Putamen (tissue), 1 donor: ENCODE results near the gene TRIM58.

Source experiments
- DNase-seq: peaks from one replicate; pipeline ENCODE4 v3.0.0-alpha.2; 2016; ENCODE audit warnings: low spot score

Gene TRIM58

DNA sequence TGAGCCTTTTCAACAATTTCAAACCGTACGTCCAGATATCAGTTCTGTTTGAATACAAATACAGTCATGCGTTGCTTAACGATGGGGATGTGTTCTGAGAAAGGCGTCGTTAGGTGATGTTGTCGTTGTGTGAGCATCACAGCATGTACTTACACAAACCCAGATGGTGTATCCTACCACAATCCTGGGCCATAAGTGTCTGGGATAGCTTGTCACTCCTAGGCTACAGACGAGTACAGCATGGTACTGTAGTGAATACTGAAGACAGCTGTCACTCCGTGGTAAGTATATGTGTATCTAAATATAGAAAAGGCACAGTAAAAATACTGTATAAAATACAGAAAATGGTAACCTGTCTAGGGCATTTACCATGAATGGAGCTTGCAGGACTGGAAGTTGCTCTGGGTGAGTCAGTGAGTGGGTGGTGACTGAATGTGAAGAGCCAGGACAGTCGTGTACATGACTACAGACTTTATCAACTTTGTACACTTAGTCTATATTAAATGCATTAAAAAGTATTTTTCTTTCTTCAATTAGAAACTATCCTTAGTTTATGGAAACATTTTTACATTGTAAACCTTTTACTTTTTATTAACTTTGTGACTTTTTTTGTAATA is 27.9 kb downstream of the TRIM58 start:
- DNase-seq: no peak

DNA sequence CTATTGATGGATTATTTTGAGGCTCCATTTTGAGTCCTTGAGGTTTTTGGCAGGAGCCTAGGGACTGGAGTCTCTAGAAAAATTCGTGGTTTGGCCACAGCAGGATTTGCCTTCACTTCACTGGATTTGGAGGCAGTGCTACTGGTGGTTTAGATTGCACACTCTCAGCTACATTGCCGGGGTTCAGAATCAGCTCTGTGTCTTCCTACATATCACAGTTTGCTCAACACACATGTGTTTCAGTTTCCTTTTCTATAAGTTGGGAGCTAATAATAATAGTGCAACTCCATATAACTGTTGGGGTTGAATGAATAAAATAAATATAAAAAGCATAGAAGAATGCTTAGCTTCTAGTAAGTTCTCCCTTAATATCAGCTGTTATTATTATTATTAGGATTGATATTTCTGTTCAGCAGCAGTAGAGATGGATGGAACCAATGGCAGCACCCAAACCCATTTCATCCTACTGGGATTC is 38.2 kb downstream of the TRIM58 start, which contains the start of gene OR2W3:
TSS of gene OR2W3 (plus strand) at position 425 of the 475 bp plus-strand sequence. CDS start at position 425, 0 bp downstream.
- no peak for DNase-seq

DNA sequence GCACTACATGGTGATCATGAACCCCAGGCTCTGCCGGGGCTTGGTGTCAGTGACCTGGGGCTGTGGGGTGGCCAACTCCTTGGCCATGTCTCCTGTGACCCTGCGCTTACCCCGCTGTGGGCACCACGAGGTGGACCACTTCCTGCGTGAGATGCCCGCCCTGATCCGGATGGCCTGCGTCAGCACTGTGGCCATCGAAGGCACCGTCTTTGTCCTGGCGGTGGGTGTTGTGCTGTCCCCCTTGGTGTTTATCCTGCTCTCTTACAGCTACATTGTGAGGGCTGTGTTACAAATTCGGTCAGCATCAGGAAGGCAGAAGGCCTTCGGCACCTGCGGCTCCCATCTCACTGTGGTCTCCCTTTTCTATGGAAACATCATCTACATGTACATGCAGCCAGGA is 39.0 kb downstream of the TRIM58 start:
- DNase-seq: no peak

DNA sequence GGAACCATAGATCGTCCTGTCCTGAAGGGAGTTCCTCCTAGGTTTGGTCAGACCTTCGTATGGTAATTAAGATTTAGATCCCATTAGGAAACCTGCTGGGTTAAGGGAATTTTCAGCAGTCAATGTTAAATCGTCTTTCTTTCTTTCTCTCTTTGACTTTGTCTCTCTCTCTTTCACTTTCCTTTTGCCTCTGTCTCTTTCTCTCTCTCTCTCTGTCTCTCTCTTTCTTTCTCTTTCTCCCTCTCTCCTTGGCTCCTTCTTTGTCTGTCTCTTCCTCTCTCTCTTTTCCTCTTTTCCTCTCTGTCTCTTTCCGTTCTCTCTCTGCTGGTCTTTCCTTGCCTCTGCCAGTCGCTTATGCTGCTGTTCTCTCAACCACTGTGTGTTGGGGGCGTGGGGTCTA is 47.1 kb downstream of the TRIM58 start:
- DNase-seq: no peak

DNA sequence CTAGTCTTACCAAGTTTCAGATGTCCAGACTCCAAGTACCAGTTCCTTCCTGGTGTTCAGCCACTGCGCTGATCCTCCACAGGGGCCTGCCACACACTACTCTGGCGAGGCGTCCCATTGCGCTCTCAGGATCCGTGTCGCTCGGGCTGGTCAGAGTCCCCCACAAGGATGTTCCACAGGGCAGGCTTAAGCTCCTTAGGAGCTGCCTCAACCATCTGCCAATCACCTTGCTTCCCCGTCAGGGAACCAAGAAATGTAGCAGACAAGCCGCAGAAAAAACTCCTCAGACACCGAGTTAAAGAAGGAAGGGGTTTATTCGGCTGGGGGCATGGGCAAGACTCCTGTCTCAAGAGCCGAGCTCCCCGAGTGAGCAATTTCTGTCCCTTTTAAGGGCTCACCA is 48.2 kb downstream of the TRIM58 start:
- no peak for DNase-seq

DNA sequence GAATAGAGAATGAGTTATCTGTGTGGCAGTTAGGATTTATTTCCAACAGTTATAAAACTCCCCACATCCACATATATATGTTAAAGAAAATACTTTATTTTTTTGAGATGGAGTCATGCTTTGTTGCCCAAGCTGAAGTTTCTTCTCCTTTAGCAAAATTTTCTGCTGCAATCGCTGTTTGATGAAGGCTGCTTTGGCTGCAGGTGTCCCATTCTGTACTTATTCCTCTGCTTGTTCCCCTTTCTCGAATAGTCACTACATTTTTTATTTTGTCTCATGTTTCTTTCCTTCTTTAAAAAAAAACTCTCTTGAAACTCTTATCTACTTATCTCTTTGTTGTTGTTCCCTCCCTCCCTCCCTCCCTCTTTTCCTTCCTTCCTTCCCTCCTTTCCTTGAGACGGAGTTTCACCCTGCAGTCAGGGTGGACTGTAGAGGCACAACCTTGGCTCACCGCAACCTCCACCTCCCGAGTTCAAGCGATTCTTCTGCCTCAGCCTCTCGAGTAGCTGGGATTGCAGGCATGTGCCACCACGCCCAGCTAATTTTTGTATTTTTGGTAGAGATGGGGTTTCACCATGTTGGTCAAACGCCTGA is 49.0 kb downstream of the TRIM58 start:
- no peak for DNase-seq

DNA sequence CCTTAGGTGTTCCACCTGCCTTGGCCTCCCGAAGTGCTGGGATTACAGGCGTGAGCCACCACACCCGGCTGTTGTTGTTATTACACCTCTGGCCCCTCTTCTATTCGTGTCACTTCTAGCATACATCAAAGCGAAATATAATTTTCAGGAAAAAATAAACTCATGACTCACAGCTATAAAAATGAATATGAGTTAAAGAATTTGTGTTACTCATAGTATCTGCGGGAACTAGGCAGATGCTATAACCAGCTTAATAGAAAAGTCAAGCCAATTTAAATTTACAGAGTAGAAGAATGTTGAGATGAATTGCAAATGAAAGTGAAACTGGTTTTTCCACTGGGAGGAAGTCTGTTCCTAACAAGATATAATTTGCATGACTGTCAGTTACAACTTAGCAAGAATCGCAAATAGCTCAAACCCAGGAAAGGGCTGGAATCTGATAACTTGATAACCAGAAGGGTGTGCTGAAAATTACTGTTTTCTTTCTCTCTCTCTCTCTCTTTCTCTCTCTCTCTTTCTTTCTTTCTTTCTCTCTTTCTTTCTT is 49.6 kb downstream of the TRIM58 start:
- peak; percentile 2 for DNase-seq

DNA sequence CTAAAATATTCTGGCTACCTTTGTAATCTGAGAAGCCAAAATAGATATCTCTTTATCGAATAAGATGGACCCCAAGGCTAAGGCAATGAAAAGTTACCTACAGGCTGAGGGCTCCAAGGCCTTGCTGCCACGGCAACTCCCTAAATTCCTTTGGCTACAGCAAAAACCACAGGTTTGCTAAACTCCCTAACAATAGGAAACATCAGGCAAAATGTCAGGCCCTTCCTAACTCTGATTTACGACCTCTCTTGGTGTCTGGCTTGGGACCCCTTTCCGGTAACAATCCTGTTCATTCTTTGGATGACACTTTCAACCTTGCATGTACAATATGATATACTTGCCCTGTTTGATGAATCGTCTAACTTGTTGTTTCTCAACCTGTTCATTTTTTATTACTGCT is 51.8 kb downstream of the TRIM58 start:
- DNase-seq: no peak

DNA sequence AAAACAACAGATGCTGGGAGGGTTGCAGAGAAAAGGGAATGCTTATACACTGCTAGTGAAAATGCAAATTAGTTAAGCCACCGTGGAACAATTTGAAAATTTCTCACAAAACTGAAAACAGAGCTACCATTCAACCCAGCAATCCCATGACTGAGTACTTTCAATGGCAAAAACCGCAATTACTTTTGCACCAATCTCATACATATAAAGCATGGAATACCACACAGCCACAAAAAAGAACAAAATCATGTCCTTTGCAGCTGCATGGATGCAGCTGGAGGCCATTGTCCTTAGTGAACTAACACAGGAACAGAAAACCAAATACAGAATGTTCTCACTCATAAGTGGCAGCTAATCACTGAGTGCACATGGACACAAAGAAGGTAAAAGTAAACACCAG is 56.8 kb downstream of the TRIM58 start:
- no peak for DNase-seq

DNA sequence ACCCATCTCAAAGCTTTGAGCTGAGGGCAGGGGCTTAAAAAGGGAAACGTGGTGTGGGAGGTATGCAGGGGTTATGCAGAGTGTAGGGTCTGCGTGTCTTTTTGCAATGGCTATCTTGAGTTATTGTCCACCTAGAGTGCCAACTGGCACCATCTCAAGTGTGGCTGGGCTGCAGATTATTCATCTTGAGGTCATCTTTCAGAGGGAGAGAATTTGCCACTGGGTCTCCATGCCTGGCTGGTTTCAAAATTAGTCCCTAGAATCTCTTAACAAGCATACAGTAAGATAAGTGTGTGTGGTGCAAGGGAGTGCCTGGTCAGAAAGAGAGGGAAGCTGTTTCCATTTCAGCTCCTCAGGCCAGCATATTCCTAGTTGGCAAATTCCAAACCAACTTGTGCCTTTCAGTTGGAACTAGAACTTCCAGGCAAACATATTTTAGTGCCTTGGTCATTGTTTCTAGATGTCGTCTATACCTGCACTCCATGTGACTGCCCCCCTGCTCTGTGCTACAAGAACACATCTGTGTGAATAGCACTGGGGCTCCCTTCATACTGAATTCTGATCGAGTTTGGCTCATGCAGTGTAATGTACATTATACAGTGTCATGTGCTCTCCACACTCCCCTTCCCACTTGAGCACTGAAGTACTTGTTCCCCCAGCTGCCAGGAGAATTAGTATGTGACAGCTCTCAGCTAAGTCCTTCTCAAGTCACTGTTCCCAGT is 58.1 kb downstream of the TRIM58 start:
- no peak for DNase-seq

DNA sequence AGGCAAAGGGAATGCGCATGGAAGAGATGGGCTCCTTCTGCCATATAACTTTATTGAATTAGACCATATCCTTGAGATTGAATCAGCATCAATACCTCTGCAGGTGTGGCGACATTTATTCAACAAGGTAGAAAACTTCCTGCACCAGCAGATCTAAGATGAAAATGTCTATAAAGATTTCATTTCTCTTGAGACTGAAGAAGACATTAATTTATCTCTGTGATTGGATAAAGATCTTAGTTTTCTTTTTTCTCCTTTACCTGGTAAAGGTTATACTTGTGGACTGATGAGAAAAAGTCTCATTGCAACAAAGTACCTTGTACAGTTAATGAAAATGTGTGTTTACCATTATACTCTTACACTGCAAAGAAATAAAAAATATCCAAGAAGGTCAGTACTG is 63.0 kb downstream of the TRIM58 start, which contains the start of gene OR2T8:
TSS of gene OR2T8 (plus strand) at position 301 of the 400 bp plus-strand sequence. CDS start 766 bp downstream, outside the sequence.
- no peak for DNase-seq

DNA sequence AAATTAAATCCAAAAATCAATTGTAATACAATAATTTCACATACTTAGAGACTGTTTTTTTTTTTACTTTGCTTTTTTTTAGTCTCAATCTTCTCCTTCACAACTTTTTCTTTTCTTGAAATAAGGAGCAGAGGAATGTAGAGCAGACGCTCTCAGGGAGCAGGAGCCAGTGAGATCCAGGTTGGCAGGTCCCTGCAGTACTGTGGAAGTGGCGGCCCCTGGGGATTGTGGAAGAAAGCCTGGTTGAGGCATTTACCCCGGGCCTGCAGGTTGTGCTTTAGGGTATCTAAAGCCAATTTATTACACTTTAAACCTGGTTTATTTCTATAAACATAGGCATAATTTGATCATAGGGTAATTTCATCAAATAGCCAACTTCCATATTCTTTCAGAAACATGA is 67.0 kb downstream of the TRIM58 start:
- no peak for DNase-seq

DNA sequence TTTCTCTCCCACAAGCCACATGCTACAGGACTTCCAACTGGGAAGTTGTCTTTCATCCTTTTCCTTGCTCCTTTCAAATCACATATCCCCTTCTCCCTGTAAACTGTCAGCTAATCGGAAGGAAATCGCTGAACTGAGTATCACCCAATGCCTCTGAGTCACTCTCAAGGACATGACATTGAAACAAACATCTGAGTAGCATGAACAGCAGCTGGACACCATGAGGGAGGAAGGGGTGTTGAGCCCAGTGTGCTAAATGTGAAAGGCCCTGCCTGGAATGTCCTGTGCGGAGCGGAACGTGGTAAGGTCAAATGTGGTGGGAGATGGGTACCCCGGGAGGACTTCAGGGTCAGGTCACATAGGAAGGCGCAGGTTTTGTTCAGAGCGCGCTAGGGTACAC is 67.9 kb downstream of the TRIM58 start, which contains the start of gene OR2AJ1:
TSS of gene OR2AJ1 (plus strand) at position 22 of the 400 bp plus-strand sequence. CDS start 8,880 bp downstream, outside the sequence.
- DNase-seq: no peak
